Fibroblast of lung (primary cell): ENCODE measurements around the gene RAC3. TPM values are rescaled to one million over a fixed set of nuclear protein-coding genes. Genes with fewer than 3 reads are reported as not detected.

ENCODE experiments used
- DNase-seq, 2 donors: peaks; one replicate each; pipeline versions ENCODE4 v3.0.0 to v3.0.0-alpha.2; 2010; ENCODE audit warnings: low read depth in 2 of 2
- H2AFZ ChIP-seq: 2 replicates; pipeline ENCODE4 v1.5.1; 2012; ENCODE audit warnings: low read length, control low read depth, inconsistent platforms
- H3K27ac ChIP-seq: 2 replicates; pipeline ENCODE4 v1.5.1; 2011; ENCODE audit warnings: low read length, control low read depth; ENCODE audit not compliant: insufficient read depth
- H3K27me3 ChIP-seq: 2 replicates; pipeline ENCODE4 v1.5.1; 2011; ENCODE audit warnings: mild to moderate bottlenecking, low read length; ENCODE audit not compliant: control insufficient read depth, insufficient read depth
- H3K36me3 ChIP-seq: 2 replicates; pipeline ENCODE4 v1.5.1; 2011; ENCODE audit warnings: low read length; ENCODE audit not compliant: control insufficient read depth, insufficient read depth
- H3K4me1 ChIP-seq: 2 replicates; pipeline ENCODE4 v1.5.1; 2011; ENCODE audit warnings: low read length; ENCODE audit not compliant: control insufficient read depth, insufficient read depth; ENCODE audit errors: extremely low read depth
- H3K4me2 ChIP-seq: 2 replicates; pipeline ENCODE4 v1.5.1; 2011; ENCODE audit warnings: low read length, control low read depth; ENCODE audit not compliant: insufficient read depth; ENCODE audit errors: extremely low read depth
- H3K4me3 ChIP-seq, 4 experiments: fragments of 200-600 bp in 1 of 4; sonication (generic) in 1 of 4; replicated peaks in 1 of 4; 2 replicates each; pipeline ENCODE4 v1.5.1; 2011 to 2016; ENCODE audit warnings: low read length in 4 of 4, low read depth in 3 of 4, mild to moderate bottlenecking in 3 of 4, control low read depth in 2 of 4, inconsistent platforms in 1 of 4, mixed read lengths in 1 of 4; ENCODE audit not compliant: insufficient read depth in 1 of 4; ENCODE audit errors: control extremely low read depth in 1 of 4
- H3K79me2 ChIP-seq: 2 replicates; pipeline ENCODE4 v1.5.1; 2012; ENCODE audit warnings: mild to moderate bottlenecking, low read length, inconsistent platforms; ENCODE audit not compliant: control insufficient read depth, insufficient read depth
- H3K9ac ChIP-seq: 2 replicates; pipeline ENCODE4 v1.5.1; 2011; ENCODE audit warnings: mild to moderate bottlenecking, low read length, control low read depth; ENCODE audit not compliant: insufficient read depth
- H3K9me3 ChIP-seq: 2 replicates; pipeline ENCODE4 v1.5.1; 2012; ENCODE audit warnings: low read depth, low read length; ENCODE audit not compliant: control insufficient read depth, insufficient read depth
- H4K20me1 ChIP-seq: 2 replicates; pipeline ENCODE4 v1.5.1; 2011; ENCODE audit warnings: low read length; ENCODE audit not compliant: control insufficient read depth, insufficient read depth; ENCODE audit errors: extremely low read depth
- EZH2 ChIP-seq: IDR thresholded peaks from 2 replicates; pipeline ENCODE4 v1.5.1; 2012; ENCODE audit warnings: low read length, control low read depth, mild to moderate bottlenecking; ENCODE audit errors: missing control alignments
- polyA plus RNA-seq, 2 donors: library from polyadenylated mRNA; depleted of rRNA in 1 of 2; stranded (reverse) in 1 of 2; unstranded in 1 of 2; fragments of >200 nt; gene quantifications; 2 replicates each; pipeline ENCODE4 v1.2.1, GENCODE V29; 2011 to 2012; ENCODE audit warnings: missing spikeins in 1 of 2
- total RNA-seq: library from RNA; depleted of rRNA; stranded (reverse); fragments of >200 nt; gene quantifications from 2 replicates; pipeline ENCODE4 v1.2.1, GENCODE V29; 2014
- TF ChIP-seq, protein P1 (sequence below), 2 donors: IDR thresholded peaks in 1 of 2; conservative IDR thresholded peaks in 1 of 2; 1 replicate in 1 of 2; 2 replicates in 1 of 2; pipeline ENCODE4 v1.5.1; 2011 to 2012; ENCODE audit warnings: low read length in 2 of 2, control low read depth in 1 of 2, inconsistent platforms in 1 of 2, low read depth in 1 of 2, mild to moderate bottlenecking in 1 of 2

RAC3 gene
- total and polyA plus RNA-seq, 2 donors (not counting 1 experiment from before 2014, with no cell fraction given), result 4.3 to 6.6 TPM

DNA sequence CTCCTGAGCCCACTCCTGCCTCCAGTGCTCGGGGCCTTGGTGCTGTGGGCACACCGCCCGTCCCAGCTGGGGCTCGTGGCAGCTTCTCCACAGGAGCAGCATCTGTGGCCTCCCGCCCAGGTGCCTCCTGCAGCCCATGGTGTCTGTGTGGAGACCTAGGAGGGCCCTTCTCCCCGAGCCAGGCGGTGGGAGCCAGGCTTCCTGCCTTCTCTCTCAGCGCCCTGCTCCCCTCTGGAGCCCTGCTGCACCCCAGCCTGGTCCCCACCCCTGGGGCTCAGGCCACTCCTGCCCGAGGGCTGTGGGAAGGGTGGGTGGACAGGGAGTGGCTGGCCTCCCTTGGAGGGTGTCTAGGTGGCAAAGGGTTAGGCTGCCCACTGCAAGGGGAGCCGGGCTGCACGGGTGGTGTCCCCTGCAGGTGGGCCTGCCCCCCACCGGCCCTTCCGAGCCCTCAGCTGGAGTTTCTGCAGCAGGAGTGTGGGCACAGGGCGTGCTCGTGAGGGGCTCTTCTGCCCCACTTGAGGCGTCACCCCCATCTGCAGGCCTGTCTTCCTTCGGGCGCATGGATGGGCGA, 19.8 kb upstream of the RAC3 start:
- Histone ChIP-seq H4K20me1 (no peaks in the 10 kb centered on the region), H3K36me3 (no peaks in the 10 kb centered on the region), H3K79me2 (no peaks in the 10 kb centered on the region), H3K4me2 (no peak overlapping the region), H3K9me3 (no peaks in the 10 kb centered on the region), H3K4me3 (no peak overlapping the region), H3K27ac (no peak overlapping the region), H2AFZ (no peak overlapping the region), H3K4me1 (peaks cover 2% of the 10 kb centered on the region), H3K27me3 (no peaks in the 10 kb centered on the region), H3K9ac (no peak overlapping the region)
- TF ChIP-seq EZH2, result no peak
- TF ChIP-seq, protein P1, sequence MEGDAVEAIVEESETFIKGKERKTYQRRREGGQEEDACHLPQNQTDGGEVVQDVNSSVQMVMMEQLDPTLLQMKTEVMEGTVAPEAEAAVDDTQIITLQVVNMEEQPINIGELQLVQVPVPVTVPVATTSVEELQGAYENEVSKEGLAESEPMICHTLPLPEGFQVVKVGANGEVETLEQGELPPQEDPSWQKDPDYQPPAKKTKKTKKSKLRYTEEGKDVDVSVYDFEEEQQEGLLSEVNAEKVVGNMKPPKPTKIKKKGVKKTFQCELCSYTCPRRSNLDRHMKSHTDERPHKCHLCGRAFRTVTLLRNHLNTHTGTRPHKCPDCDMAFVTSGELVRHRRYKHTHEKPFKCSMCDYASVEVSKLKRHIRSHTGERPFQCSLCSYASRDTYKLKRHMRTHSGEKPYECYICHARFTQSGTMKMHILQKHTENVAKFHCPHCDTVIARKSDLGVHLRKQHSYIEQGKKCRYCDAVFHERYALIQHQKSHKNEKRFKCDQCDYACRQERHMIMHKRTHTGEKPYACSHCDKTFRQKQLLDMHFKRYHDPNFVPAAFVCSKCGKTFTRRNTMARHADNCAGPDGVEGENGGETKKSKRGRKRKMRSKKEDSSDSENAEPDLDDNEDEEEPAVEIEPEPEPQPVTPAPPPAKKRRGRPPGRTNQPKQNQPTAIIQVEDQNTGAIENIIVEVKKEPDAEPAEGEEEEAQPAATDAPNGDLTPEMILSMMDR (conservative IDR thresholded peaks at IDR 0.05 in 1 of 2, IDR thresholded peaks at IDR 0.05 in 1 of 2; ENCODE audit: low read depth in 1 of 2, low read length in 2 of 2), result no peak
- no peak for DNase-seq

DNA sequence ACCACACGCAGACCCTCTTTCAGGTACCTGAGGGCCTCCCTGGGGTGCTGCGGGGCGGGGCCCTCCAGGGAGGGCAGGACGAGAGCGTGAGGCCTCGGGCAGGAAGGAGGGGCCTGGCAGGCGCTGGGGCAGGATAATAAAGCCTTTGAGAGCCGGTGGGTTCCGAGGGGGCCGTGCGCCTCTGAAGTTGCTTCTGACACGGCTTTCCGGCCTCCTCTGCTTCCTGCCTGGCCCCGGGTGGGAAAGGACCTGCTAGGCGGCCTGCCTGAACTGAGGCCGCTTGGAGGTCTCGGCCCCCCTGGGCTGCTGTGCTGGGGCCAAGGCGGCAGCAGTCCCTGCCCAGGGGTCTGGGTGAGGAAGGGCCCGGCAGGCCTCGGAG, 19.2 kb upstream of the RAC3 start:
- TF ChIP-seq, protein P1 (conservative IDR thresholded peaks at IDR 0.05 in 1 of 2, IDR thresholded peaks at IDR 0.05 in 1 of 2; ENCODE audit: low read depth in 1 of 2, low read length in 2 of 2), result no peak
- no peak for TF ChIP-seq EZH2
- no peak for DNase-seq
- Histone ChIP-seq H3K27ac (no peak overlapping the region), H4K20me1 (no peaks in the 10 kb centered on the region), H3K36me3 (no peaks in the 10 kb centered on the region), H3K4me2 (no peak overlapping the region), H3K79me2 (no peaks in the 10 kb centered on the region), H3K9me3 (no peaks in the 10 kb centered on the region), H3K4me3 (no peak overlapping the region), H2AFZ (no peak overlapping the region), H3K4me1 (no peaks in the 10 kb centered on the region), H3K27me3 (no peaks in the 10 kb centered on the region), H3K9ac (no peak overlapping the region)

DNA sequence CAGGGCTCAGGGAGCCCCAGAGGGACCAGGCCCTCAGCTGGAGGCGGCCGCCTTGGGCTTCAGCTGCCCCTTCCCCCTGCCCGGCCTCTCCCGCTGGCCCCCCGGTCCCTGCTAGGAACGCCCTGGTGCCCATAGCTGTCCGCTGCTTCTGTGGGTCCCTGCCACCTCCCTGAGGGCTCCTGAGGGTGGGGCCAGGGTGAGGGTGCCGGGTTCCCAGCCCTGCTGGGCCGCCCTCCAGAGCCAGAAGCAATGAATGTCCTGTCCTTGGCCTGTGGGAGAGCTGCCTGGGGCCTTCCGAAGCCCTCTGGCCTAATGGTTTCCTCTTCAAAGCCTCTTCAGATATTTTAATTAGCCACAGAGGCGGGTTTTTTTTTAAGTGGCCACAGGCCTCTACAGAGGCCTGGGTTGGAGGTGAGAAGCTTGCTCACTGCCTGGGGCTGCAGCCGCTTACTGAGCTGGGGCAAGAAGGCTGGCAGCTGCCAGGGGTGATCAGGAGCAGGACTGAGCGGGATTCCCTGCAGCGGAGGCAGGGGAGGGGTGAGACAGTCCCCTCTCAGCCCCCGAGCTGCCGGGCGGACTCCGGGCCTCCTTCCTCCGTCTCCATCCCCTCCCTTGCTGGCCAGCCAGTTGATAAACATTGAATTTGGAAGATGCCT, 18.7 kb upstream of the RAC3 start:
- peak overlapping the region; percentile 38 for H3K27ac ChIP-seq
- no peaks in the 10 kb centered on the region for H3K9me3 ChIP-seq
- H4K20me1 ChIP-seq, result no peaks in the 10 kb centered on the region
- H3K36me3 ChIP-seq, result peaks cover 2% of the 10 kb centered on the region
- TF ChIP-seq, protein P1 (conservative IDR thresholded peaks at IDR 0.05 in 1 of 2, IDR thresholded peaks at IDR 0.05 in 1 of 2; ENCODE audit: low read depth in 1 of 2, low read length in 2 of 2), result no peak
- TF ChIP-seq EZH2, result no peak
- H3K4me1 ChIP-seq, result no peaks in the 10 kb centered on the region
- DNase-seq, result peak in 1 of 2 donors; percentile 9
- H3K4me3 ChIP-seq, result no peak overlapping the region
- H3K27me3 ChIP-seq, result no peaks in the 10 kb centered on the region
- H3K4me2 ChIP-seq, result no peak overlapping the region
- H2AFZ ChIP-seq, result no peak overlapping the region
- H3K79me2 ChIP-seq, result no peaks in the 10 kb centered on the region
- H3K9ac ChIP-seq, result no peak overlapping the region
